T-helper 2 cell treated with Interferon-gamma antibody and Interleukin-4, amounts not matched to agents 5 μg/mL and 100 μg/mL, for 36 hours (primary cell): ENCODE measurements around the gene GPR137B.

Experiments
- DNase-seq: peaks from one replicate; pipeline ENCODE4 v3.0.0; 2021; ENCODE audit warnings: low spot score
- H3K27ac Mint-ChIP-seq: one replicate; pipeline ENCODE4 v1.8.0; 2021; ENCODE audit warnings: mild to moderate bottlenecking, mixed read lengths
- H3K27me3 Mint-ChIP-seq: one replicate; pipeline ENCODE4 v1.8.0; 2021; ENCODE audit warnings: low read depth, mixed read lengths
- H3K36me3 Mint-ChIP-seq: one replicate; pipeline ENCODE4 v1.8.0; 2021; ENCODE audit warnings: low read depth, mixed read lengths
- H3K4me1 Mint-ChIP-seq: one replicate; pipeline ENCODE4 v1.8.0; 2021; ENCODE audit warnings: low read depth, mixed read lengths
- H3K4me3 Mint-ChIP-seq: one replicate; pipeline ENCODE4 v1.8.0; 2022; ENCODE audit warnings: mild to moderate bottlenecking, moderate library complexity, mixed read lengths
- H3K9me3 Mint-ChIP-seq: one replicate; pipeline ENCODE4 v1.8.0; 2021; ENCODE audit warnings: mixed read lengths

Gene GPR137B

GRCh38 chr1:236108027-236108648 lies 34.2 kb upstream of the GPR137B start:
- H3K4me3 Mint-ChIP-seq = no peak overlapping the region
- H3K4me1 Mint-ChIP-seq = peaks cover 5% of the 10 kb centered on the region
- peaks cover 3% of the 10 kb centered on the region for H3K27me3 Mint-ChIP-seq
- no peak overlapping the region for H3K27ac Mint-ChIP-seq
- no peaks in the 10 kb centered on the region for H3K9me3 Mint-ChIP-seq
- no peak for DNase-seq
- H3K36me3 Mint-ChIP-seq = no peaks in the 10 kb centered on the region

- Mint-ChIP-seq H3K27ac (no peak overlapping the region), H3K4me3 (no peak overlapping the region), H3K36me3 (no peaks in the 10 kb centered on the region), H3K27me3 (peaks cover 7% of the 10 kb centered on the region), H3K4me1 (peaks cover 3% of the 10 kb centered on the region), H3K9me3 (no peaks in the 10 kb centered on the region)
- no peak for DNase-seq
Observed at GRCh38 chr1:236110137-236110536, 32.2 kb upstream of the GPR137B start.

- H3K4me1 Mint-ChIP-seq = peaks cover 3% of the 10 kb centered on the region
- H3K27me3 Mint-ChIP-seq = peaks cover 7% of the 10 kb centered on the region
- H3K36me3 Mint-ChIP-seq = no peaks in the 10 kb centered on the region
- no peak for DNase-seq
- H3K9me3 Mint-ChIP-seq = no peaks in the 10 kb centered on the region
- H3K27ac Mint-ChIP-seq = no peak overlapping the region
- no peak overlapping the region for H3K4me3 Mint-ChIP-seq
Observed at GRCh38 chr1:236111527-236112331, 30.6 kb upstream of the GPR137B start.

- Mint-ChIP-seq H3K9me3 (no peaks in the 10 kb centered on the region), H3K27me3 (peaks cover 4% of the 10 kb centered on the region), H3K36me3 (no peaks in the 10 kb centered on the region), H3K27ac (no peak overlapping the region), H3K4me1 (no peaks in the 10 kb centered on the region), H3K4me3 (no peak overlapping the region)
- no peak for DNase-seq
Observed at GRCh38 chr1:236112332-236112627, 30.1 kb upstream of the GPR137B start.

GRCh38 chr1:236113324-236114032 lies 28.9 kb upstream of the GPR137B start:
- no peaks in the 10 kb centered on the region for H3K36me3 Mint-ChIP-seq
- DNase-seq = no peak
- H3K27me3 Mint-ChIP-seq = peaks cover 9% of the 10 kb centered on the region
- no peaks in the 10 kb centered on the region for H3K4me1 Mint-ChIP-seq
- H3K4me3 Mint-ChIP-seq = no peak overlapping the region
- no peak overlapping the region for H3K27ac Mint-ChIP-seq
- H3K9me3 Mint-ChIP-seq = no peaks in the 10 kb centered on the region

- DNase-seq = no peak
- no peaks in the 10 kb centered on the region for H3K4me1 Mint-ChIP-seq
- H3K27me3 Mint-ChIP-seq = peaks cover 10% of the 10 kb centered on the region
- H3K36me3 Mint-ChIP-seq = no peaks in the 10 kb centered on the region
- no peak overlapping the region for H3K27ac Mint-ChIP-seq
- no peaks in the 10 kb centered on the region for H3K9me3 Mint-ChIP-seq
- no peak overlapping the region for H3K4me3 Mint-ChIP-seq
Observed at GRCh38 chr1:236114076-236114747, 28.1 kb upstream of the GPR137B start.

GRCh38 chr1:236117710-236118109 lies 24.6 kb upstream of the GPR137B start:
- H3K4me1 Mint-ChIP-seq = peaks cover 20% of the 10 kb centered on the region
- peaks cover 12% of the 10 kb centered on the region for H3K27me3 Mint-ChIP-seq
- no peaks in the 10 kb centered on the region for H3K36me3 Mint-ChIP-seq
- H3K27ac Mint-ChIP-seq = no peak overlapping the region
- H3K9me3 Mint-ChIP-seq = no peaks in the 10 kb centered on the region
- no peak overlapping the region for H3K4me3 Mint-ChIP-seq
- DNase-seq = no peak

- Mint-ChIP-seq H3K27me3 (peaks cover 12% of the 10 kb centered on the region), H3K9me3 (no peaks in the 10 kb centered on the region), H3K27ac (no peak overlapping the region), H3K4me3 (peak overlapping the region; percentile 79), H3K4me1 (peaks cover 20% of the 10 kb centered on the region), H3K36me3 (no peaks in the 10 kb centered on the region)
- no peak for DNase-seq
Observed at GRCh38 chr1:236119943-236120484, 22.3 kb upstream of the GPR137B start.

- peak; percentile 26 for DNase-seq
Observed at GRCh38 chr1:236120721-236121153, 21.6 kb upstream of the GPR137B start.

GRCh38 chr1:236122176-236122575 lies 20.2 kb upstream of the GPR137B start:
- peak; percentile 54 for DNase-seq
- peaks cover 20% of the 10 kb centered on the region for H3K4me1 Mint-ChIP-seq
- H3K27me3 Mint-ChIP-seq = peaks cover 12% of the 10 kb centered on the region
- H3K9me3 Mint-ChIP-seq = no peaks in the 10 kb centered on the region
- H3K36me3 Mint-ChIP-seq = no peaks in the 10 kb centered on the region
- no peak overlapping the region for H3K27ac Mint-ChIP-seq
- H3K4me3 Mint-ChIP-seq = peak overlapping the region; percentile 13

More at GRCh38 chr1:236120721-236121153, 21.6 kb upstream of the GPR137B start:
- Mint-ChIP-seq H3K27ac (peak overlapping the region; percentile 77), H3K27me3 (peaks cover 12% of the 10 kb centered on the region), H3K4me1 (peaks cover 20% of the 10 kb centered on the region), H3K36me3 (no peaks in the 10 kb centered on the region), H3K4me3 (peak overlapping the region; percentile 79), H3K9me3 (no peaks in the 10 kb centered on the region)

- no peak for DNase-seq
- no peaks in the 10 kb centered on the region for H3K9me3 Mint-ChIP-seq
- peaks cover 8% of the 10 kb centered on the region for H3K27me3 Mint-ChIP-seq
- H3K4me1 Mint-ChIP-seq = peaks cover 20% of the 10 kb centered on the region
- no peak overlapping the region for H3K27ac Mint-ChIP-seq
- no peak overlapping the region for H3K4me3 Mint-ChIP-seq
- H3K36me3 Mint-ChIP-seq = no peaks in the 10 kb centered on the region
Observed at GRCh38 chr1:236123563-236123962, 18.8 kb upstream of the GPR137B start.

- Mint-ChIP-seq H3K36me3 (no peaks in the 10 kb centered on the region), H3K4me1 (peaks cover 17% of the 10 kb centered on the region), H3K4me3 (no peak overlapping the region), H3K27ac (no peak overlapping the region), H3K9me3 (no peaks in the 10 kb centered on the region), H3K27me3 (peaks cover 11% of the 10 kb centered on the region)
- no peak for DNase-seq
Observed at GRCh38 chr1:236124965-236125364, 17.4 kb upstream of the GPR137B start.

GRCh38 chr1:236127045-236127444 lies 15.3 kb upstream of the GPR137B start:
- H3K4me1 Mint-ChIP-seq = peaks cover 2% of the 10 kb centered on the region
- no peak overlapping the region for H3K27ac Mint-ChIP-seq
- no peaks in the 10 kb centered on the region for H3K9me3 Mint-ChIP-seq
- H3K36me3 Mint-ChIP-seq = no peaks in the 10 kb centered on the region
- peaks cover 21% of the 10 kb centered on the region for H3K27me3 Mint-ChIP-seq
- no peak overlapping the region for H3K4me3 Mint-ChIP-seq
- no peak for DNase-seq
